LNCaP clone FGC (cell line): ENCODE measurements around the gene TTC9.
A peak's percentile ranks its signal among the peaks of the same experiment; 100 is the strongest.

ENCODE experiments used
- DNase-seq: peaks from one replicate; pipeline ENCODE4 v3.0.0-alpha.2; 2011; ENCODE audit warnings: low read depth
- H3K4me3 ChIP-seq: 2 replicates; pipeline ENCODE4 v1.5.1; 2011; ENCODE audit warnings: mild to moderate bottlenecking, low read depth, low read length, control low read depth
- CTCF ChIP-seq: IDR thresholded peaks from 2 replicates; pipeline ENCODE4 v1.5.1; 2012; ENCODE audit warnings: mild to moderate bottlenecking; ENCODE audit not compliant: control insufficient read depth, insufficient read depth; ENCODE audit errors: extremely low read depth

TTC9 gene

GRCh38 chr14:70624972-70625371 is 16.7 kb upstream of the TTC9 start:
- no peak for DNase-seq
- TF ChIP-seq CTCF = no peak
- H3K4me3 ChIP-seq = no peak overlapping the region

- 0 out of 2 replicates have a peak, but pooled peaks have one; percentile 5 for TF ChIP-seq CTCF
- DNase-seq = no peak
- no peak overlapping the region for H3K4me3 ChIP-seq
Observed at GRCh38 chr14:70631948-70632347, 9.8 kb upstream of the TTC9 start.

GRCh38 chr14:70635971-70636595 is 5.6 kb upstream of the TTC9 start:
- TF ChIP-seq CTCF = no peak
- H3K4me3 ChIP-seq = no peak overlapping the region
- no peak for DNase-seq

GRCh38 chr14:70638416-70638815 is 3.3 kb upstream of the TTC9 start:
- no peak overlapping the region for H3K4me3 ChIP-seq
- TF ChIP-seq CTCF = no peak
- DNase-seq = no peak

GRCh38 chr14:70640938-70641547 is 673 bp upstream of the TTC9 start:
- DNase-seq = no peak
- H3K4me3 ChIP-seq = peak overlapping the region; percentile 61
- TF ChIP-seq CTCF = no peak

- peak overlapping the region; percentile 61 for H3K4me3 ChIP-seq
- no peak for TF ChIP-seq CTCF
- DNase-seq = no peak
Observed at GRCh38 chr14:70642303-70643235, 853 bp downstream of the TTC9 start.
